ENCODE data around the gene PIAS2.
A peak's percentile ranks its signal among the peaks of the same experiment; 100 is the strongest.

The PIAS2 gene

GRCh38 chr18:46759890-46760289 is 157.4 kb downstream of the PIAS2 start:
- no peak for DNase-seq

- DNase-seq: peak; percentile 70
Observed at GRCh38 chr18:46756559-46757201, 160.6 kb downstream of the PIAS2 start, which contains the start of gene ST8SIA5. Gene ST8SIA5, minus strand, starts transcription at chr18:46757053. Its CDS starts 545 bp downstream, at chr18:46756508.

GRCh38 chr18:46756025-46756558 is 161.2 kb downstream of the PIAS2 start:
- DNase-seq: no peak

- DNase-seq: peak; percentile 50
Observed at GRCh38 chr18:46755315-46756024, 161.8 kb downstream of the PIAS2 start.

- DNase-seq: peak; percentile 68
Observed at GRCh38 chr18:46754661-46755292, 162.5 kb downstream of the PIAS2 start.

DNA sequence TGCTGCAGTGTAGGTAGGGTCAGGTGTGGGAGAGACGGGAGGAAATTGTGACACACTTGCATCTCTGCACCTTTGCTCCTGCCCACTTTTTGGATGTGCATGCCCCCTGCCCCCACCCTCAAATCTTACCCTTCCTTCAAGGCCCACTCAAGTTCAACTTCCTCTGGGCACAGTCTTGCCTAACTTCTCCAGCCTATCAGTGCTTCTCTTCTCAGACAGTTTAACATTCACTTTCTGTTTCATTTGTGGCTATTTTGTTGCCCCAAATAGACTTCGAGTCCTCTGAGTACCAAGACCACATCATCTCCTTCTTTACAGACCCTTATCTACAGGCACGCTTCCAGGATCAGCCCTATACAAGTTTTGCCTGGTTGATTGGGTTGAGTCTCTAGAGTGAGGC is 163.1 kb downstream of the PIAS2 start:
- DNase-seq: no peak
